HepG2 (cell line): ENCODE results near the gene WNK2. TPM values are rescaled to one million over a fixed set of nuclear protein-coding genes. Genes with fewer than 3 reads are reported as not detected.
A peak's percentile ranks its signal among the peaks of the same experiment; 100 is the strongest.

Experiments used
- DR1 ChIP-seq: sonication (generic); formaldehyde crosslinking; IDR thresholded peaks from 2 replicates; pipeline ENCODE4 v1.8.0; 2021; ENCODE audit warnings: mild to moderate bottlenecking, missing genetic modification reagents, inconsistent platforms
- FUBP1 ChIP-seq: sonication (generic); formaldehyde crosslinking; IDR thresholded peaks from 2 replicates; pipeline ENCODE4 v1.5.1; 2020; ENCODE audit warnings: missing genetic modification reagents, mild to moderate bottlenecking, borderline replicate concordance
- GATA4 ChIP-seq: sonication (generic); IDR thresholded peaks from 2 replicates; pipeline ENCODE4 v1.6.1; 2016; ENCODE audit warnings: antibody characterized with exemption, low read depth, borderline replicate concordance
- HIVEP1 ChIP-seq: sonication (generic); formaldehyde crosslinking; IDR thresholded peaks from 2 replicates; pipeline ENCODE4 v1.4.0; 2020; ENCODE audit warnings: mild to moderate bottlenecking, missing genetic modification reagents
- KIAA2018 ChIP-seq: sonication (generic); formaldehyde crosslinking; IDR thresholded peaks from 2 replicates; pipeline ENCODE4 v1.5.0; 2020; ENCODE audit warnings: mild to moderate bottlenecking, missing genetic modification reagents, borderline replicate concordance
- PBX3 ChIP-seq: sonication (generic); formaldehyde crosslinking; IDR thresholded peaks from 2 replicates; pipeline ENCODE4 v1.8.1; 2023; ENCODE audit warnings: missing genetic modification reagents, inconsistent platforms, borderline replicate concordance
- PCBP1 ChIP-seq: fragments of 200-400 bp; formaldehyde crosslinking; IDR thresholded peaks from 2 replicates; pipeline ENCODE4 v1.6.1; 2017; ENCODE audit warnings: mild to moderate bottlenecking, low read depth, low read length, borderline replicate concordance
- RARG ChIP-seq: sonication (generic); formaldehyde crosslinking; IDR thresholded peaks from 2 replicates; pipeline ENCODE4 v1.4.0; 2020; ENCODE audit warnings: low read depth, mild to moderate bottlenecking, missing genetic modification reagents
- SMAD9 ChIP-seq: sonication (generic); formaldehyde crosslinking; IDR thresholded peaks from 2 replicates; pipeline ENCODE4 v1.5.1; 2020; ENCODE audit warnings: mild to moderate bottlenecking, missing genetic modification reagents
- U2AF2 ChIP-seq: fragments of 200-400 bp; formaldehyde crosslinking; IDR thresholded peaks from 2 replicates; pipeline ENCODE4 v1.6.1; 2017; ENCODE audit warnings: low read depth, mild to moderate bottlenecking, low read length
- ZEB1 ChIP-seq: IDR thresholded peaks from 2 replicates; pipeline ENCODE4 v1.6.1; 2012; ENCODE audit warnings: mild to moderate bottlenecking, low read depth, inconsistent platforms; ENCODE audit not compliant: insufficient replicate concordance
- ZNF136 ChIP-seq: sonication (generic); formaldehyde crosslinking; IDR thresholded peaks from 2 replicates; pipeline ENCODE4 v1.8.1; 2022; ENCODE audit warnings: low read depth, mild to moderate bottlenecking, moderate library complexity, missing genetic modification reagents
- ZNF253 ChIP-seq: sonication (generic); formaldehyde crosslinking; IDR thresholded peaks from 2 replicates; pipeline ENCODE4 v1.8.0; 2022; ENCODE audit warnings: mild to moderate bottlenecking, missing genetic modification reagents, borderline replicate concordance
- ZNF326 ChIP-seq: sonication (generic); formaldehyde crosslinking; IDR thresholded peaks from 2 replicates; pipeline ENCODE4 v1.4.0; 2020; ENCODE audit warnings: missing genetic modification reagents, borderline replicate concordance
- ZNF451 ChIP-seq: sonication (generic); formaldehyde crosslinking; IDR thresholded peaks from 2 replicates; pipeline ENCODE4 v1.5.0; 2020; ENCODE audit warnings: mild to moderate bottlenecking, missing genetic modification reagents
- ZNF496 ChIP-seq: sonication (generic); formaldehyde crosslinking; IDR thresholded peaks from 2 replicates; pipeline ENCODE4 v1.8.1; 2023; ENCODE audit warnings: mild to moderate bottlenecking, moderate library complexity, missing genetic modification reagents; ENCODE audit not compliant: insufficient replicate concordance
- ZNF816 ChIP-seq: sonication (generic); formaldehyde crosslinking; IDR thresholded peaks from 2 replicates; pipeline ENCODE4 v1.8.0; 2022; ENCODE audit warnings: missing genetic modification reagents, mild to moderate bottlenecking, borderline replicate concordance
- polyA plus RNA-seq, 8 experiments: library from polyadenylated mRNA; depleted of rRNA in 3 of 8; stranded (reverse) in 7 of 8; unstranded in 1 of 8; fragments of >200 nt; fragmentation: Illumina TruSeq in 4 of 8; extraction: Trizol in 4 of 8; gene quantifications; 2 replicates each; pipeline versions ENCODE4 v1.2.1 to v1.2.3, GENCODE V29; 2011 to 2016; ENCODE audit warnings: low read depth in 4 of 8, missing spikeins in 1 of 8, mixed read lengths in 1 of 8; ENCODE audit not compliant: insufficient read depth in 1 of 8
- total RNA-seq, 5 experiments: library from RNA; depleted of rRNA; stranded (reverse); fragments of >200 nt; fragmentation: Illumina TruSeq; extraction: Trizol; gene quantifications; 2 replicates each; pipeline ENCODE4 v1.2.3, GENCODE V29; 2016; ENCODE audit warnings: low read depth in 1 of 5

Gene WNK2
- total and polyA plus RNA-seq, 2 of the 13 experiments (the other 11 are each of a cell fraction or from before 2014, with no cell fraction given): 10.5 to 12.0 TPM

- TF ChIP-seq PCBP1: no peak
- TF ChIP-seq ZNF253 (CRISPR knock-in tag): peak; percentile 68; the same call in 1 of the 2 replicates
- TF ChIP-seq ZNF136 (CRISPR knock-in tag): no peak
- peak; percentile 50 for TF ChIP-seq ZEB1
- no peak for TF ChIP-seq FUBP1 (CRISPR knock-in tag)
- peak; percentile 87; the same call in 1 of the 2 replicates for TF ChIP-seq ZNF816 (CRISPR knock-in tag)
- TF ChIP-seq ZNF496: no peak
- TF ChIP-seq U2AF2: no peak
- no peak for TF ChIP-seq SMAD9
- TF ChIP-seq RARG: no peak
- TF ChIP-seq HIVEP1 (CRISPR knock-in tag): peak; percentile 8; the same call in 1 of the 2 replicates
- TF ChIP-seq GATA4: no peak
- peak; percentile 68 for TF ChIP-seq ZNF451
- TF ChIP-seq PBX3 (CRISPR knock-in tag): no peak
- no peak for TF ChIP-seq ZNF326 (CRISPR knock-in tag)
- TF ChIP-seq KIAA2018 (CRISPR knock-in tag): no peak
- TF ChIP-seq DR1 (CRISPR knock-in tag): peak; percentile 44; the same call in 1 of the 2 replicates
Measured at GRCh38 chr9:93298498-93299417, 114.8 kb downstream of the WNK2 start (continued).
